Occipital lobe (tissue), 2 donors: ENCODE measurements around the gene MLST8. TPM values are rescaled to one million over a fixed set of nuclear protein-coding genes. Genes with fewer than 3 reads are reported as not detected.
"Not testable (repeated sequence)": the region's sequence is repeated elsewhere in the genome, so short reads cannot be mapped to it uniquely, and the experiment has no call there.

Experiments used
- DNase-seq: peaks from one replicate; lab custom pipeline; 2025; lab: John Stamatoyannopoulos, UW
- total RNA-seq: library from RNA; depleted of rRNA; stranded (reverse); fragments of >200 nt; gene quantifications from one replicate; pipeline ENCODE4 v1.2.3, GENCODE V29; 2014

The MLST8 gene
- total RNA-seq, 1 donor from 2014 or later, result 10.5 TPM

DNA sequence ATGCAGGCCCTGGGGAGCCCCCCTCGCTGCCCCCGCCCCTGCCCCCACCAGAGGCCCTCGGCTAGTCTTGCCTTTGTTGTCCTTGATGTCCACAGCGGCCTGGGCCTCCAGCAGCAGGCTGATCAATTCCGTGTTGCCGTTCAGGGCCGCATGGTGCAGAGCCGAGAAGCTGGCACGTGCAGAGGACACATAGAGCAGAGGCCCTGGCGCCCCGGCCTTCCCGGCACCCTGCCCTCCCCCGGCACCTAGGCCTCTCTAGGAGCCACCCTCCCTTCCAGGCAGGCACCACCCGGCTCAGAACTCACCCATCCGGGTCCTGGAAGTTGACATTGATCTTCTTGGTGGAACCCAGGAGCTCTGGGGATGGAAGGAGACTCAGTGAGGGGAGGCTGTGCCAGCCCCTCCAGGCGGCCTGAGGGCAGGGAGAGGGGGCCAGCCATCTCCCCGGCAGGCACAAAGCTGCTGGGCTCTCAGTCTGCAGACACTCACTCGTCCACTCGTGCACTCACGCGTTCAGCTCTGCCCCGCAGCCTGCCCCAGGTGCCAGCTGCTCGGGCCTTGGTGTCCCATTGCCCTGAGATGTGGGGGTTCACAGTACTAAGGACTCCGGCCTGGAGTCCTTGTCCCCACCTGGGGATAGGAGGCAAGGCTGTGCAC is 15.1 kb upstream of the MLST8 start:
- DNase-seq, result no peak

DNA sequence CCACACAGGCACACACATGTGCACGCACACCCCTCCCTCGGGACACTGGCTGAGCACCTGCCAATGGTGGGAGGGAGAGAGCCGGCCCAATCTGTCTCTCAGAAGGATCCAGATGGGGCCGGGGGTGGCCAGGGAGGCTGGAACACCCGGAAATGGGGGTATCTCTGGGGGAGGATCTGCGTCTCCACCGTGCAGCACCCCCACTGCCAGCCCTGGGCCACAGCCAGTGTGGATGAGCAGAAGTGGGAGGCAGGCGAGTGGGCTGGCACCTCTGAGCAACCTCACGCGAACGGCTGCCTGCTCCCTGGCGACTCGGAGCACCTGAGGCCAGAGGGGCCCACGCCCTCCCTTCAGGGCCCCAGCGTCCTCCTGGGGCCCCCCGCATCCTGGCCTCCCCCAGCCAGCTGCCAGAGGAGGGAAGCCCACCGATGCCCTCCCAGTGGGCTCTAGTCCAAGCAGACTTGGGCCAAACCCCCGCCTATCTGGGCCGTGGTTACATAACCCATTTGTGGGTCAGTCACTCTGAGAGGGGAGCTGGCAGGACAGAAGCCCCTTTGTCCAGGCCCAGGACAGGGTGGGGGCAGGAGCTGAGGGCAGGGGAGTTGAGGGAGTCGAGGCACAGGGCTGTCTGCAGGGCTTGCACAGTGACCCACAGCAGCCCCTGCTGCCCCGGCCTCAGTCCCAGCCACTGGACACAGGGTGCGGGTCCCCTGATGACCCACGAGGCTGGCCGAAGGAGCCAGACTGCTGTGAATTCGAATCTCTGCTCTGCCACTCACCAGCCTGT is 14.4 kb upstream of the MLST8 start:
- DNase-seq, result no peak

DNA sequence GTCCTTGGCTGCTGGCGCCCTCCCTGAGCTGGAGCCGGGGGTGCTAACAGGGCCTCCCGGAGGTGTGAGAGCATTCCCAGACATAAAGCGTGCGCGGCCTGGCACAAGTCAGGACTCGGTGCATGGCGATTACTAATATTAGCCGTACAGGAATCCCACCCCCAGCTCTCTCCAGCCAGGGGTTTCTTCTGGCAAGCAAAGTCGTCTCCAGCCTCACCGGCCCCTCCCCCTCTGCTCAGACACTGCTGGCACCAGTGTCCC is 13.9 kb upstream of the MLST8 start:
- no peak for DNase-seq

DNA sequence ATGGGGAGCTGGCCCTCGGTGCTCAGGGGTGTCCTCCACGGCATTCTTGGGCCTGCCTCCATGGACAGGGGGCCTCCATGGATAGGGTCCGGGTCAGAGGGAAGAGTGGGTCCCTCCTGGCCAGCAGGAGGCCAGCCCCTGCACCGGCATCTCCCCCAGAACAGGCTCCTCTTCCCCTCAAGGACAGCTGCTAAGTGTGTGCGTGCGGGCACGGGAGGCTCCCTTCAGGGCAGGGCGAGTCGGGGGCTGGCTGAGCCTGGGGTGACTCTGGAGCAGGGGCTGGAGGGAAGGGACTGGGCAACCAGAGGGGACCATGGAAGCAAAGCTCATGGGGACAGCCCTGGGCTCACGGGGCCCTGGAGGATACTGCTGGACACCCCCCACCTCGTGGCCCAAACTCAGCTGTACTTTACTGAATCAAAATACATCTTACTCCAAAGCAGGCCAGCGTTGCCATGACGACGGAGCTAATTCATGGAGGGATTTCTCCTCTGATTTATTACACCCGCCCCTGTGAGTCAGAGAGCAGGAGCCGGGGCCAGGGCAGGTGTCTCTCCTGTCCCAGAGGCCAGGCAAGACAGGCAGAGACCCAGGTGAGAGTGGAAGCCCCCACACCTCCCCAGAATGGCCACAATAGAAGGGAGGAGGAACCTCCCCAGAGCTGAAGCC is 11.0 kb upstream of the MLST8 start:
- no peak for DNase-seq

DNA sequence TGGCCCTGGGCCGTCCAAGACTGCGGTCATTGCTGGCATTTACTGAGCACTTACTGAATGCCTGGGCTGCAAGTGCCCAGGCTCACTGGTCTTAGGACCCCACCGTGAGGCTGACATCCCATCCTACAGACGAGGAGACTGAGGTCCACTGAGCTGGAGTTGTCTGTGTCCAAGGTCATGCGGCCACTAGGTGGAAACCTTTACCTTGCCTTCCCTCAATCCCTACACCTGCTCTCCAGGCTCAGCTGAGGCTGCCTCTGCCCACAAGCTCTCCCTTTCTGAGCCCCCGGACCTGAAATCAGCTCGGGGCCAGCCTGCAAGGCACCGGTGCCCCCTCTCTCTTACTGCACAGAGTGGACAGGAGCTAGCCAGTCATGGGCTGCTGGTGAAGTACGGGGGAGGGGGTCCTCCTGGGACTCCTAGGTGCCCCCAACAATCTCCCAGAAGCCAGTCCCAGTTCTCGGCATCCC is 10.4 kb upstream of the MLST8 start:
- DNase-seq, result no peak

DNA sequence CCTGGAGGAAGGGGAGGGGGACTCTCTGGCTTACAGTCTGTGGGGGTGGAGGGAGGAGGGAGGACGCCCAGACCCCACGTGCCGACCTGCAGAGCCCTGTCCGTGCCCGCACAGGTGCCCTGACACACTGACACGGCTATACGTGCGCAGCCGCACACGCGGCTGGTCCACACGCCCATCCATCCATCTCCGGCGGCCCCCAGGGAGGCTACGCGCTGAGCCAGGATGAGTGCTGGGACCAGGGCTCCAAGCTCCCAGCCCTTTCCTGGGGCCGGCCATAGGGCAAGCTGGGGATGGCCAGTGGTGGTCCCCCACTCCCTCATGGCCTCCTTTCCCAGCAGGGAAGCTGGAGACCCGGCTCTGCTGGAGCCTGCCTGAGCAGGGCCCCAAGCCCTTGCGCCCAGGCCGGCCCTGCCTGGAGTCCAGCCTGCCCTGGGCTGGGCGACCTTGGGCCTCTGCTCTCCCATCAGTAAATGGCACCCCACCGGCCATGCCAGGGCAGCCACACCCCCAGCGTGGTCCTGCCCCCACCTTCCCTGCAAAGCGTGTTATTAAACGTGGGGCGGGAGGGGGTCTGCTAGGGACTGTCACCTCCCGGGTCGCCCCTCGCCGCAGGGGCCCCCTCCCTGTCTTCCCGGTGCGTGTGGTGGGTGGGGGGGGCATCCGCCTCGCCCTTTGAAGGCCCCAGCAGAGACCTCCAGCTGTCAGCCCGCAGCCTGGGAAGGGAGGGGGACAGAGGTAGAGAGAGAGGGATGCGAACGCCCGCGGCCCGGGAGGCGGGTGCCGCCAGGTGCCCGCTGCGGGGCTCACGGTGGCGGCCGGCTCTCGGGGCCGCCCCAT is 9.7 kb upstream of the MLST8 start:
- no peak for DNase-seq

DNA sequence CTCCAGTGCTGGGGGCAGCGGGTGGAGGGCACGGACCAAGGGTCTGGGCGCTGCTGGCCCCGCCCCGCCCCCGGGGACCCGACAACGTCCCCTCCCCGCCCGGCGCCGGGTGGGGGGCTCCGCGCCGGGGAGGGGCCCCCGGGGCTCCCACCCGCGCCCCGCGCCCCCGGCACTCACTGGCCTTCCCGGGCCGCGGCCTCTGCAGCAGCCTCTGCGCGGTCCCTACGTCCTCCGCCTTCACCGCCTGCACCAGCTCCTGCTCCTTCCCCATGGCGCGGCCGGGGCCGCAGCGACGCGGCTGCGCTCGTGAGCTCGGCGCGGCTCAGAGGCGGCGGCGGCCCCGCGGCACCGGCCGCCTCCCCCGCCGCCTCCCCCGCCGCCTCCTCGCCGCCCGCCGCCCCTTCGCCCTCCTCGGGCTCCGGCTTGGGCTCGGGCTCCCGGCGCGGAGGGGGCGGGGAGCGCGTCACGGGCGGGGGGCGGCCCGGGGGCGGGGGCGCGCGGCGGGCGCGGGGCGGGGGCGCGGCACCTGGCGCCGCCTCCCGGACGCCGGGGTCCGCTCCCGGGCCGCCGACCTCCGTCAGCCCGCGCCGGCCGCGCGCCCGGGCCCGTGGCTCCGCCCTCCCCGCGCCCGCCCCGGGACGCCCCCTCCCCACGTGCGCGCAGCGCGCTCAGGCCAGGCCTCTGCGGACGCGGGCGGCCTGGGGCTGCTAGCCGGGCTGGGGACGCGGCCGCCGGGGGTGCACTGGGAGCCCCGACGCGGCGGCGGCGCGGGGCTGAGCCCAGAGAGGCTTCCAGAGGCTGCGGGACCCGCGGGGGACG is 8.9 kb upstream of the MLST8 start, which contains the start of gene CASKIN1:
CASKIN1 (minus strand) TSS at position 444 of the 819 bp plus-strand sequence; CDS start at position 271, 173 bp downstream.
- no peak for DNase-seq

DNA sequence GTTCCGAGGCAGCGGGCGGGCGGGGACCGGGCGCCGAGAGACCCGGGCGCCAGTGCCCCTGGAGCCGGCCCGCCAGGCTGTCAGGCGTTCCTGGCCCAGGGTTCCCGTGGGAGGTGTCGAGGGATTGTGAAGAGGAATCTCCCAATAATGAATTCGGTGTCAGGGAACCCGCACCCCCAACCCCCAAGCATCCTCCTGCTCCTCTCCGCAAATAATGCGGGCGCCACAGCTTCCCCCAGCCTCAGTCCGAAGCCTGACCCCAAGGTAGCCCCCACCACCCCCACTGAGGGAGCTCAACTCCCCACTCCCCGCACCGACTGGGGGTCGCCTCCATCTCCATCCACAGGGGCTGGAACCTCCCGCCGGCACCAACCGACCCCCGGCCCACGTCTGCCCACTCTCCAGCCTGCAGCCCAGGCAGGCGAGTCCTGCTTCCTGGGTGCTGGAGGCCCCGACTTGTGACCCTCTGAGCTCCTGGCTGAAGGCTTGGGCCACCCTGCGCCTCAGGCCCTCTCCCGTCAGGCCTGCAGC is 8.2 kb upstream of the MLST8 start:
- DNase-seq, result no peak

DNA sequence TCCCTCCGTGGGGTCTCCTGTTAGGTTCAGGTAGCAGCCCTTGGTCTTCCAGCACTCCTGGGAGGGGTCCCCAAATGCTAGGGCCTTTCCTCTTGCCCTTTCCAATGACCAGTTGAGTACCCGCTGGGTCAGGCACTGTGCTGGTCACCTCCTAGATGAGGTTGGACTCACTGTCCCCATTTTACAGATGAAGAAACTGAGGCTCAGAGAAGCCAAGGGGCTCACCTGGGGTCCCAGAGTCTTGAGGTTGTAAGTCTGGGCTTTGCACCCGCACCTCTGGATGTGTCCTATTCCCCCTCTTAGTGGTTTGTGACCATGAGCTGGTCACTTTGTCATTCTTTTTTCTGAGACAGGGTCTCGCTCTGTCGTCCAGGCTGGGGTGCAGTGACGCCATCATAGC is 7.5 kb upstream of the MLST8 start:
- DNase-seq, result no peak

DNA sequence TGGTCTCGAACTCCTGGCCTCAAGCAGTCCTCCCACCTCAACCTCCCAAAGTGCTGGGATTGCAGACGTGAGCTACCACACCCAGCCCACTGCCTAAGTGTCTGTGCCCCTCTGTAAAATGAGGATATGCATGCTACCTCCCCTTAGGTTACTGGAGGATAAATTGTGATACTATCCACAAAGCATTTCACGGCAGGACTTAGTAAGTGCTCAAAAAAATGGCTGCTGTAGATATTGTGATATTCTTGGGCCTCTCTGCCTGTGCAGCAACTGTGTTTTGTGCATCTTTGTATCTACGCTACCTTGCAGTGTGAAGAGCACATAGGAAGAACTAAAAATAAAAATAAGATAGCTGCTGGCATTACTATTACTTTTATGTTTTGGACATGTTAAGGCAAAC is 7.0 kb upstream of the MLST8 start:
- DNase-seq, result no peak

DNA sequence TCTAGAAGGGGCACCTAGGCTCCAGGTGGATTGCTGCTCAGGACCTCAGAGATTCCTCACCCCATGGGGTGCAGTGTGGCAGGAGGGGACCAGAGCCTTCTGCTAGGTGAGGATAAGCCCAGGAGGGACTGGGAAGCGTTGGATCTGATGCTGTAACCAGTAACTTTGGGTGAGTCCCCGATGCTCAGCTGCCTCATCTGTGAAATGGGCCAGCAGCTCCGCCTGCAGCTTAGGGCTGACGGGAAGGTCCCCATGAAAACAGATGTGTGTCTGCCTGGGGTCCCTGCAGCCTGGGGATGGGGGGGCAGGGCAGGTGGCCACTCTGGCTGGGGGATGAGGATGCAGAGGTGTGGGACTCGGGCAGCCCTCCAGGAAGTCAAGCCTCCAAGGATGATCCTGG is 6.2 kb upstream of the MLST8 start:
- DNase-seq, result no peak

DNA sequence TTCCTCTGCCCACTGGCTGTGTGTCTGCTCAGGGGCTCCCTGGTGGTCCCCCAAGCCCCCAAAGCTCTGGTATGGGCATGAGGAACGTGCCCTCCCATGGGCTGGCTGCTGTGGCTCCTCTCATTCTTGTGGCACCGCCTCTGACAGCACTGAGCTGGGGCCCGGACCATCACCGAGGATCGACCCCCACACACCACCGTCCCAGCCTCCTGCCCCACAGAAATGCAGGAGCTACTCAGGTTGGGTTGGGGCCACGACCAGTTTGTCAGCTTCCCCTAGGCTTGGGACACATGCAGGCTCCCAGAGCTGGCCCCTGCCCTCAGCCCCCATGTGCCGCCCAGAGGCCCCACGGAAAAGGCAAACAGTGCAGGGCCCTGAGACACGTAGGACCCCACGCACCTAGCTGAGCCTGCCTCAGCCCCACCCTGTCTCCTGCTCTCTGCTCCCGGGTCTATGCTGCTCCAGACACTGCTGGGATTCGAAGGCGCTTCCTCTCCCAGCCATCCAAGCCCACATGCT is 5.6 kb upstream of the MLST8 start:
- DNase-seq, result no peak

DNA sequence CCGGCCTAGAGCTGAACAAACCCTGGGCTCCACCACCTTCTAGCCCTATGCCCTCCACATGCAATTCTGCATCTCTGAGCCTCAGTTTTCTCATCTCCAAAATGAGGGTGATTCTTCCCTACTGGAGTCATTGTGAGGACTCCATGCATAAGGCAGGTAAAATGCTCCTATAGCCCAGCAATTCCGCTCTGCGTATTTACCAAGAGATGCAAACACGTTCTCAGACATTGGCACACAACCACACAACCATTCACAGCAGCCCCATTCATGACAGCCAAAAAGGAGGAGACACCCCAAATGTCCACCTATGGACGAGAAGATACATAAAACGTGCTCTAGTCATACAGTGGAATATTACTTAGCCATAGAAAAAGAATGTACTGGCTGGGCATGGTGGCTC is 4.9 kb upstream of the MLST8 start:
- no peak for DNase-seq

DNA sequence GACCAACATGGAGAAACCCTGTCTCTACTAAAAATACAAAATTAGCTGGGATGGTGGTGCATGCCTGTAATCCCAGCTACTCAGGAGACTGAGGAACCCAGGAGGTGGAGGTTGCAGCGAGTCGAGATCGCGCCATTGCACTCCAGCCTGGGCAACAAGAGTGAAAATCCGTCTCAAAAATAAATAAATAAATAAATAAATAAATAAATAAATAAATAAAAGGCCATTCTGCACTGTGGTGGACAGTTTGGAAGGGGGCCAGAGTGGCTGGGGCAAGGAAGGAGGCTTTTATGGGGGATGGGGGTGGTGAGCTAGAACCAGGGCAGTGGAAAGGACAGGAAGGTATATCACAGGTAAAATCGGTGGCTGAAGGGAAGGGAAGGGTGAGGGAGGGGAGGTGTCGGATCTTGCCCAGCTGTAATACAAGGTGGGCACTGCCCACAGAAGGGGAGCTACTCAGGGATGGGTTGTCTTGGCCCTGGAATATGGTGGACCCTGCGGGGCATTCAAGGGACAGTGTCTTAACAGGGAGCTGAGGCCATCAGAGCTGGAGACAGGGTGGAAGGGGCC is 2.0 kb upstream of the MLST8 start:
- DNase-seq, result not testable (repeated sequence)

DNA sequence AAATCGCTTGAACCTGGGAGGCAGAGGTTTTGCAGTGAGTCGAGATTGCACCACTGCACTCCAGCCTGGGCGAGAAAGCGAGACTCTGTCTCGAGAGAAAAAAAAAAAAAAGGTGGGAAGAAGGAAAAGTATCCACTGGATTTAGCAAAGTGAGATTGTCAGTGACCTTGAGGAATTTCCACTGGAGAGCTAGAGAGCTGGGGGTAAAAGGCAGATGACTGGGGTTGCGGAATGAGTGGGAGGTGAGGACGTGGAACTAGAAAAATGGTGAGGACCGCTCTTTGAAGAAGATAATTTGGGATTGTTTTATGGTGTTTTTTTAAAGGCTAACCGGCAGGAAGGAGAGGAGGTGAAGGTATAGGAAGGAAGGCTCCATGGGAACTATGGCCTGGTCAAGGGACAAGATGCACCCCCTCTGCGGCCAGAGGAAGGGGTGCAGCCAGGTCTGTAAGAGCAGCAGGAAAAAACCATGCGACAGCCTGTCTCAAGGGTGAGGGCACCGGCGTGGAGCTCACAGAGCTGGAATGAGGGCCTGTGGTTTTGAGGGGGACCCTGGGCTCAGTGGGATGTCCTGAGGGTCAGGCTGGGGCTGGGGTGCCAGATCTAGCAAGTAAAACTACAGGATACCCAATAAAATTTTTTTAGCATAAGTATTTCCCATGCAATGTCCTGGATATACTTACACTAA is 694 bp upstream of the MLST8 start:
- DNase-seq, result no peak

DNA sequence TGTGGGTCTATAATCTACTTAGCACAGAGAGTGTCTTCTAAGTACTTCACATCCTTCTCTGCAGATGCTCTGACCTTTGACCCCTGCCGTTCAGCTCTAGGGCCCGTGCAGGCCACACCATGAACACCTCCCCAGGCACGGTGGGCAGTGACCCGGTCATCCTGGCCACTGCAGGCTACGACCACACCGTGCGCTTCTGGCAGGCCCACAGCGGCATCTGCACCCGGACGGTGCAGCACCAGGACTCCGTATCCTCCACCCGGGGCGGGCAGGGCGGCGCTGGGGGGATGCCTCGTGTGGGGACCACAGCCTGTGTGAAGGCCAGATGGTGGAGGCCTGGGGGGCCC is 686 bp downstream of the MLST8 start:
- DNase-seq, result no peak

DNA sequence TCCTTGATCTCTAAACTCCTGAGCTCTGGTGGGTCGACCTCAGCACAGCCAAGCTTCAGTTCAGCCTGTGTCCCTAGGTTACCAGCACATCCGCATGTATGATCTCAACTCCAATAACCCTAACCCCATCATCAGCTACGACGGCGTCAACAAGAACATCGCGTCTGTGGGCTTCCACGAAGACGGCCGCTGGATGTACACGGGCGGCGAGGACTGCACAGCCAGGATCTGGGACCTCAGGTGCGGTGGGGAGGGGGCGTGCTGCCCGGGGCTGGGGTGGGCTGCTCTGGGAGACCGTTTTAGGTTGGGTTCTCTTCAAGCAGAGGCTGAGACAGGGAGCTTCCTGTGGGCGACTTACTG is 1.1 kb downstream of the MLST8 start:
- no peak for DNase-seq

DNA sequence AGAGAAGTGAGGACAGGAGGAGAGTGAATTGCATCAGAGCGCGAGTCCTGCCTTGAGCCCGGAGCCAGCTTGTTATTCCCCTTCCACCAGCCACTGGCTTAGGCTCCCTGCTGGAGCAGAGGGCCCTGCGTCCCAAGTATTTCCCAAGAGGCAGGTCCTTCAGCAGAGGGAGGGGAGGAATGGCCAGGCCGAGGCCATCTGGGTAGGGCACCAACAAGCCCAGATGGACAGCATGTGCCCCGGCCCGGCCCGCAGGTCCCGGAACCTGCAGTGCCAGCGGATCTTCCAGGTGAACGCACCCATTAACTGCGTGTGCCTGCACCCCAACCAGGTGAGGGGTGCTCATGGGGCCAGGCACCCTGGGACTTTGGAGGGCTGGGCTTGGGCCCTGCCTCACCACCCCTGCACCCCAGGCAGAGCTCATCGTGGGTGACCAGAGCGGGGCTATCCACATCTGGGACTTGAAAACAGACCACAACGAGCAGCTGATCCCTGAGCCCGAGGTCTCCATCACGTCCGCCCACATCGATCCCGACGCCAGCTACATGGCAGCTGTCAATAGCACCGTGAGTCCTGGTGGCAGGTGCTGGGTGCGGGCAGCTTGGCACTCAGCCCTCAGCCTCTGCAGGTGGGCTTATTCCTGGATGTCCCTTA is 1.7 kb downstream of the MLST8 start:
- DNase-seq, result no peak

DNA sequence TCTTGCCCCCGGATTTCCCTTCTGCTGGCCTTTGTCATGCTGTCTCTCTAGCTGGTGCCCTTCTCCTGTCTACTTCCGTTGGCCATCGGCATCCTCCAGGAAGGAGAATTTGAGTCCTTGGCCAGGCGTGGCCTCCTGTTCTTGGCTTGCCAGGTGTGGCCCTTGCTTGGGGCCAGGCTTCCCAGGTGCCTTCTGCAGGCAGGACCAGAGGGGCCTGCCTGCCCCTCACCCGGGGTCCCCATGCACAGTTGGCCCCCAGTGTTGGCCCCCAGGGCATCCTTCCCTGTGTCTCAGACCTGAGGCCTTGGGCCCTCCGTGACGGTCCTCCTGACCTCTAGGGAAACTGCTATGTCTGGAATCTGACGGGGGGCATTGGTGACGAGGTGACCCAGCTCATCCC is 2.6 kb downstream of the MLST8 start:
- DNase-seq, result no peak
